Brain pericyte (primary cell): ENCODE results near the gene ETV6.
"Not testable (repeated sequence)": the region's sequence is repeated elsewhere in the genome, so short reads cannot be mapped to it uniquely, and the experiment has no call there.

Experiments
- DNase-seq: peaks from one replicate; pipeline ENCODE4 v3.0.0-alpha.2; 2012; ENCODE audit warnings: low read depth, low spot score

Gene ETV6

GRCh38 chr12:11668611-11669010, 19.1 kb downstream of the ETV6 start:
- DNase-seq, result no peak

GRCh38 chr12:11669348-11669747, 19.9 kb downstream of the ETV6 start:
- no peak for DNase-seq

- DNase-seq, result no peak
These were observed 23.1 kb downstream of the ETV6 start for GRCh38 chr12:11672256-11673191.

- no peak for DNase-seq
These were observed 24.4 kb downstream of the ETV6 start for GRCh38 chr12:11673666-11674461.

GRCh38 chr12:11674894-11675390, 25.5 kb downstream of the ETV6 start:
- no peak for DNase-seq

- DNase-seq, result no peak
These were observed 26.6 kb downstream of the ETV6 start for GRCh38 chr12:11676052-11676451.

GRCh38 chr12:11677093-11677492, 27.6 kb downstream of the ETV6 start:
- DNase-seq, result no peak

- no peak for DNase-seq
These were observed 28.3 kb downstream of the ETV6 start for GRCh38 chr12:11677752-11678151.

GRCh38 chr12:11678781-11679180, 29.3 kb downstream of the ETV6 start:
- DNase-seq, result no peak

DNA sequence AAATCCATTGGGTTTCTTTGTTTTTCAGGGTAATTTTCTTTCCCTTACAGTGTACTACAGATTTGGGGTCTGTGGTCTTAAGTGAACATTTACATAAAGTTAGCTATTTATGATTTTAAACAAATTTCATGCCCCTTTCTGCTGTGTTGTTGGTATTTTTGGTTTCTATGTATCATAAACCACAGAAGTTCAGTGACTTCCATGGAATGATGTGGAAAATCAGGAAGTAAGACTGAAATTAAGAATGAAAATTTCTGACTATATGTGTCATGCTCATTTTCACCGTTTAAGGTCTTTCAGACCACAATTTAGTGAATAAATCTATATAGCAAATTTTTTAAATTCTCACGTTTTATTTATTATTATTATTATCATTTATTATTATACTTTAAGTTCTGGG, 31.7 kb downstream of the ETV6 start:
- DNase-seq, result no peak

- not testable (repeated sequence) for DNase-seq
These were observed 32.2 kb downstream of the ETV6 start for GRCh38 chr12:11681695-11682094.

DNA sequence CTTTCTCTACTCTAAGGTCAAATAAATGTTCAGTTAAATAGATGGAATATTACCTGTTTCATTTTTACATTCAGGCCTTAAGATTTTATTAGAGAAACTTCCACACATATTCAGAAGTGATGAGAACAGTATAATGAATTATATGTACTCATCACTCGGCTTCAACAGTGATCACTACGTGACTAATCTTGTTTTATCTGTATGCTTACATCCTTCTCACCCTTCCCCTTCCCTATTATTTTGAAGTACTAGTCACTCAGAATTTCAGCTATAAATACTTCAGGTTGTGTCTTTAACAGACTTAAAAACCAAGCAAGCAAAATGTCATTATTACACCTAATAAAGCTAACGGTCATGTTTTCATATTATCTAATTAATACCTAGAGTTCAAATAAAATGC, 34.9 kb downstream of the ETV6 start:
- DNase-seq, result no peak

DNA sequence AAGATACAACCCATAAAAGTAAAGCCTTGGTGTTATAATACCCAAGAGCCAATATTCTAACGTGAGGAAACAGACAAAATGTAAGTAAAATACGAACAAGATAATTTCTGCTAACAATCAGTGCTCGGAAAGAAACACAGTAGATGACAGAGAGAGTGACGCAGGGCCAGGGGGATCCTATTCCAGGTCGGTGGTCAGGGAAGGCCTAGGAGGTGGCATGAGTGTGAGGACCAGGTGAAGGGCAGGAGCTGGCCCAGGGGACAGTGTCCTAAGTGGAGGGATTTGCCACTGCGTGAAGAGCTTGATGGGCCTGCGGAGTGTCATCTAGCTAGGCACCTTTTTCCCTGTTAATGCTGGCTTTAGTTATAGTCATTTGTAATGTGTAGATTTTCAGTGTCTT, 35.3 kb downstream of the ETV6 start:
- DNase-seq, result no peak

DNA sequence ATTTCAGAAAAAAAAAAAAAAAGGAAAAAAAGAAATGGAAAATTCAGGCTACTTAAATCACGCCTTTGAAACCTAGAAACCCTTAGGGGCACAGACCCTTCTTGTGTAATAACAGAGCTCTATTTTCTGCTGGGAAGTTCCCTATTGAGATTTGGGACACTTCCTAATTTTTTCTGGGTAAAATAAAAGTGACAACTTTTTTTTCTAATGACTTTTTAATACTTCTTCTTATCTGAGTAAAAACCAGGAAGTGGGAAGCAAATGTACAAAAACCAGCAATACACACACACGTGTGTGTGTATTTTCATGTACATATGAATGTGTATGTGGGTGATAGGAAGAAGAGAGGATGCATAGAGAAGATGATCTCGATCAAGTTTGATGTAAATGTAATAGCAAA, 35.8 kb downstream of the ETV6 start:
- no peak for DNase-seq

- no peak for DNase-seq
These were observed 36.2 kb downstream of the ETV6 start for GRCh38 chr12:11685716-11686115.

DNA sequence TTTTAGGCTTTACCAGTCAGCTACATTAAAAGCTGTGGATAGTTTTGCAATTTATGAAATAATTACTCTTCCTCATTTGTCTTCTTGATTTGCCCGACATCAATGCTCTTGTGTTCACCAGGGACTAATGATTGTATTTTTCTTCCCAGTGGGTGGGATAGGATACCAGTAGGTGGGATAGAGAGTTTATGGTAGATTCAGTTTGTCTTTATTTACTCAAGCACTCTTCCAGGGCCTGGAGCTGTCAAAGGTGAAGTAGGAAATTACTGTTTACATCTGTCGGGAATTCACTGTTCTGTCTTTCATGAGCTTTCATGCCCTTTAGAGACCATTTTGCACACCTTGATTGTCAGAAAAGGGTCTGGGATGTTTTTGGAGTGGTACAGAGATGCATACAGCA, 36.6 kb downstream of the ETV6 start:
- DNase-seq, result no peak

- no peak for DNase-seq
These were observed 38.1 kb downstream of the ETV6 start for GRCh38 chr12:11687528-11687927.

- DNase-seq, result no peak
These were observed 38.9 kb downstream of the ETV6 start for GRCh38 chr12:11688379-11688778.

DNA sequence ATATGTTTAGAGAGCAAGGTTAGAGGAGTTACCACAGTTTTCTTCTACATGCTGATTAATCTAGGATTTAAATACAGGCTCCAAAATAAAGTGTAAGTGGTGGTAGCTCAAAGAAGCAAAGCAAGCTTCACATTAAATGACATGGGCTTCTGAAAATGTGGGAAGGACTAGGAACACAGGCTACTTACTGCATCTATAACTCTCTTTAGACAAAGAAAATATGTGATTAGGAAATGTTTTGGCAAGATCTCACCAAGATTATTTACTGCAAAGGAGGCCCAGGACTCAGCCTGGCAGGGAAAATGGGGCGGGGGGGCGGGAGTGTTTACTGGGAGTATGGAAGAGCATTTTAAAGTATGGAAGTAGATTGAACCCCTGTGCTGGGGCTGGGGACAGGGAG, 39.4 kb downstream of the ETV6 start:
- no peak for DNase-seq

DNA sequence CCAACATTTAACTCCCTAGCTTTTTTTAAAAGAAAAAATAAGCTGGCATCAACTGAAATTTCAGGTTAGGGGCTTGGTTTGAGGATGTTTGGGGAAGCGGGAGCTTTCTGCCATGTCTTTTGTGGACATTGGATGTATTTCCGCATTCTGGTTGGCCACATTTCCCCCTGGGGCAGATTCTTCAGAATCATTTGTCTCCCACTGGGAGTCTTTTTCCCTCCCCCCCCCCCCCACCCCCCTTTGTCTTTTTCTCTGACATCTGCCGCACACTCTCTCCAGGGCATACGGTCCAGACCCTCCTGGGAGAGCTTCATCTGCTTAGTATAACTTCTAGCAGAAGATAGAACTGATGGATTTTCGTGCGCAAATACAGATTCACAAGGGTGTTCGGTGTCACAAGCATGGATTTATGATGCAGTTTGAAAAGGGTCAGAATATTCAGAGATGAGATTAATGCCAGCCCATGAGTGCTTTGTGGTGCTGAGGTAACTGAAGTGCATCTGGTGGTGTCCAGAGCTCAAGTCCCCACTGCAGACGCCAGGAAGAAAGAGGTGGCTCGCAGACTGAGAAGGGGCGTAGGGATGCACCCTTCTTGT, 40.2 kb downstream of the ETV6 start:
- no peak for DNase-seq

GRCh38 chr12:11693067-11693466, 43.6 kb downstream of the ETV6 start:
- DNase-seq, result no peak

DNA sequence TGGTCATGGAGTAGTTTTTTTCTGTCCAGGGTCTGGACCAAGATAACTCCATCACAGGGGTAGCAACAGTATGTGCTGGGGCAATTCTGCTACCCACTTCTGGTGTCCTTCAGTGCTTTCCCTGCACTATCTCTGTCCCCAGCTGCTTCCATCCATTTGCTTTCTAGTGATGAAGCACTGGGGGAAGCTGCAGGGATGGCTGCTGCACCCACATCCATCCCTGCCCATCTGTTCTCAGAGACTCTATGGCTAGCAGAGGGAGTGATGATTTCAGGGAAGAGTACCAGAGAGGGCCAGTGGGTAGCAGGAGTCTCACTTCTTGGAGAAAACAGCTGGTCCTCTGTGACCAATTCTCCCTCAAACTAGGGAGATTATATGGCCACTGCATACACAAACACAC, 44.1 kb downstream of the ETV6 start:
- no peak for DNase-seq
